Retina (tissue), 1 donor: ENCODE results near the gene TNFSF13.

Experiments used
- DNase-seq: peaks from one replicate; pipeline ENCODE4 v3.0.0-alpha.2; 2016

Gene TNFSF13

GRCh38 chr17:7575481-7575883 is 16.9 kb downstream of the TNFSF13 start:
- DNase-seq: no peak

- no peak for DNase-seq
Observed at GRCh38 chr17:7575959-7576358, 17.4 kb downstream of the TNFSF13 start.

GRCh38 chr17:7576432-7576937 is 17.9 kb downstream of the TNFSF13 start:
- DNase-seq: no peak

- DNase-seq: no peak
Observed at GRCh38 chr17:7577327-7578199, 19.0 kb downstream of the TNFSF13 start.

- DNase-seq: no peak
Observed at GRCh38 chr17:7579001-7579833, 20.7 kb downstream of the TNFSF13 start, which contains the start of gene CD68. Gene CD68, plus strand, starts transcription at chr17:7579638. Its CDS starts 40 bp downstream, at chr17:7579678.

- DNase-seq: no peak
Observed at GRCh38 chr17:7579834-7580603, 21.5 kb downstream of the TNFSF13 start.

GRCh38 chr17:7580604-7581575 is 22.3 kb downstream of the TNFSF13 start:
- DNase-seq: no peak

GRCh38 chr17:7582396-7583252 is 24.1 kb downstream of the TNFSF13 start:
- DNase-seq: no peak

- peak; percentile 99 for DNase-seq
Observed at GRCh38 chr17:7583253-7584109, 24.9 kb downstream of the TNFSF13 start, which contains the start of gene MPDU1. Gene MPDU1, plus strand, starts transcription at chr17:7583852. Its CDS starts 11 bp downstream, at chr17:7583863.

GRCh38 chr17:7586673-7587419 is 28.3 kb downstream of the TNFSF13 start:
- no peak for DNase-seq

- no peak for DNase-seq
Observed at GRCh38 chr17:7587420-7588151, 29.0 kb downstream of the TNFSF13 start.

- DNase-seq: no peak
Observed at GRCh38 chr17:7588553-7589203, 30.1 kb downstream of the TNFSF13 start.

GRCh38 chr17:7589204-7589868 is 30.8 kb downstream of the TNFSF13 start:
- peak; percentile 93 for DNase-seq

GRCh38 chr17:7589891-7590691 is 31.5 kb downstream of the TNFSF13 start, which contains the start of gene SOX15:
Gene SOX15, minus strand, starts transcription at chr17:7590094. Its CDS starts 418 bp downstream, at chr17:7589676.
- no peak for DNase-seq

GRCh38 chr17:7590743-7591142 is 32.2 kb downstream of the TNFSF13 start:
- no peak for DNase-seq

- no peak for DNase-seq
Observed at GRCh38 chr17:7591596-7591995, 33.0 kb downstream of the TNFSF13 start.
